GM12892 (cell line): ENCODE data around the gene FSTL4.
"Not testable (repeated sequence)": the region's sequence is repeated elsewhere in the genome, so short reads cannot be mapped to it uniquely, and the experiment has no call there.

Source experiments
- DNase-seq: peaks from one replicate; pipeline ENCODE4 v3.0.0; 2011; ENCODE audit not compliant: insufficient read length
- FAIRE-seq: peaks from 2 replicates; lab custom pipeline; 2011; peaks lifted over from hg19 to GRCh38; lab: Jason Lieb, UNC
- POLR2A ChIP-seq: IDR thresholded peaks from 2 replicates; pipeline ENCODE4 v1.6.1; 2011; ENCODE audit warnings: low read depth, low read length, control low read depth
- POLR2AphosphoS5 ChIP-seq: IDR thresholded peaks from 2 replicates; pipeline ENCODE4 v1.6.1; 2011; ENCODE audit warnings: low read depth, low read length, control low read depth
- TAF1 ChIP-seq: IDR thresholded peaks from 2 replicates; pipeline ENCODE4 v1.6.1; 2011; ENCODE audit warnings: low read depth, mild to moderate bottlenecking, control low read depth, low read length, borderline replicate concordance

FSTL4 gene

GRCh38 chr5:133179405-133179804 is 432.9 kb downstream of the FSTL4 start:
- TF ChIP-seq TAF1 (no peak), POLR2A (no peak), POLR2AphosphoS5 (no peak)
- no peak for FAIRE-seq
- DNase-seq: no peak

GRCh38 chr5:133170756-133171387 is 441.5 kb downstream of the FSTL4 start:
- not testable (repeated sequence) for DNase-seq, FAIRE-seq

GRCh38 chr5:133164759-133165158 is 447.6 kb downstream of the FSTL4 start:
- FAIRE-seq: no peak
- TF ChIP-seq TAF1 (no peak), POLR2A (no peak)
- no peak for DNase-seq

GRCh38 chr5:133163839-133164238 is 448.5 kb downstream of the FSTL4 start:
- FAIRE-seq: no peak

GRCh38 chr5:133159543-133159942 is 452.8 kb downstream of the FSTL4 start:
- FAIRE-seq (no peak), DNase-seq (no peak)
- TF ChIP-seq TAF1 (no peak), POLR2AphosphoS5 (no peak), POLR2A (no peak)

More at GRCh38 chr5:133163839-133164238, 448.5 kb downstream of the FSTL4 start:
- TF ChIP-seq POLR2AphosphoS5 (no peak), POLR2A (no peak), TAF1 (no peak)
- no peak for DNase-seq

GRCh38 chr5:133155326-133155969 is 456.9 kb downstream of the FSTL4 start:
- DNase-seq (no peak), FAIRE-seq (no peak)

GRCh38 chr5:133154274-133155075 is 457.9 kb downstream of the FSTL4 start:
- TF ChIP-seq POLR2AphosphoS5 (no peak), TAF1 (no peak), POLR2A (no peak)
- DNase-seq: no peak
- FAIRE-seq: no peak

More at GRCh38 chr5:133155326-133155969, 456.9 kb downstream of the FSTL4 start:
- no peak for TF ChIP-seq POLR2A
- no peak for TF ChIP-seq TAF1
- TF ChIP-seq POLR2AphosphoS5: no peak

GRCh38 chr5:133150909-133151544 is 461.3 kb downstream of the FSTL4 start:
- TF ChIP-seq POLR2AphosphoS5 (no peak), TAF1 (no peak), POLR2A (no peak)
- no peak for DNase-seq
- no peak for FAIRE-seq

GRCh38 chr5:133149345-133149744 is 463.0 kb downstream of the FSTL4 start:
- DNase-seq (no peak), FAIRE-seq (no peak)
- no peak for TF ChIP-seq TAF1
- TF ChIP-seq POLR2AphosphoS5: no peak
- TF ChIP-seq POLR2A: no peak

GRCh38 chr5:133147815-133148567 is 464.4 kb downstream of the FSTL4 start:
- no peak for FAIRE-seq
- TF ChIP-seq TAF1 (no peak), POLR2AphosphoS5 (no peak), POLR2A (no peak)
- no peak for DNase-seq

GRCh38 chr5:133147411-133147810 is 464.9 kb downstream of the FSTL4 start:
- DNase-seq: no peak
- FAIRE-seq: no peak
- TF ChIP-seq TAF1: no peak
- TF ChIP-seq POLR2AphosphoS5: no peak
- TF ChIP-seq POLR2A: no peak
